ENCODE results near the gene BHMT.

Gene BHMT

DNA sequence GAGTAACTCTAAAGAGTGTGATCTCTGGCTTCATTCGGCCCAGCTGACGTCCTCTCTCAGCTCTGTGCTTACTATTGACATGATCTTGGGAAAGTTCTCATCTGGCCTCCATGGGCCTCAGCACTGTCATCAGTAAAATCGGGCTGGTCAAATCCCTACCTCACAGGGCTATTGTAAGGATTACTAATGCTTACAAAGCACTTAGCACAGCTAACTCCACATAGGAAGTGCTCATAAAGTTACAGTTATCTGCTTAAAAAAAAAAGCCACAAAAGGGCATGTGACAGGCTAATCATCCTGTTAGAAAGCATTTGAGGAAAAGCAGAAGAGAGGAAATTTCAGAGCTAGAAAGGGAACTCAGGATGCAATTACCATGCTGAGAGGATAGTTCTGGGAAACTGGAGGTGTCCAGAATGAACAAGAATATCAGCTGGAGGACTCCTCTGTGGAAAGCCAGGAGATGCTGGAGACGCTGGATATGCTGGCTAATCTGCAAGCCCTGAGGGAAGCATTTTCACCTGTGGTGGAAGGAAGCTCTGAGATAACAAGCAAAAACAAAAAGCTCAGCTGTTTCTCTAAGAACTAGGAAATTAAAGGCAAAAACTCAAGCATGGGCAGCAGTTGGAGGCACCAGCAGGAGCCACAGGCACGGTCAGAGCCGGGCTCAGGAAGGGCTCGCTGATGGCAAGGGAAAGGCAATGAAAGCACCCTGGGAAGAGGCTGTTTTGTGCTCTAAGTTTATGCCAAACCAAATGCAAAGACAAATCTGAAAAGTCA lies 4.4 kb upstream of the BHMT start:
- TF ChIP-seq, protein P1, sequence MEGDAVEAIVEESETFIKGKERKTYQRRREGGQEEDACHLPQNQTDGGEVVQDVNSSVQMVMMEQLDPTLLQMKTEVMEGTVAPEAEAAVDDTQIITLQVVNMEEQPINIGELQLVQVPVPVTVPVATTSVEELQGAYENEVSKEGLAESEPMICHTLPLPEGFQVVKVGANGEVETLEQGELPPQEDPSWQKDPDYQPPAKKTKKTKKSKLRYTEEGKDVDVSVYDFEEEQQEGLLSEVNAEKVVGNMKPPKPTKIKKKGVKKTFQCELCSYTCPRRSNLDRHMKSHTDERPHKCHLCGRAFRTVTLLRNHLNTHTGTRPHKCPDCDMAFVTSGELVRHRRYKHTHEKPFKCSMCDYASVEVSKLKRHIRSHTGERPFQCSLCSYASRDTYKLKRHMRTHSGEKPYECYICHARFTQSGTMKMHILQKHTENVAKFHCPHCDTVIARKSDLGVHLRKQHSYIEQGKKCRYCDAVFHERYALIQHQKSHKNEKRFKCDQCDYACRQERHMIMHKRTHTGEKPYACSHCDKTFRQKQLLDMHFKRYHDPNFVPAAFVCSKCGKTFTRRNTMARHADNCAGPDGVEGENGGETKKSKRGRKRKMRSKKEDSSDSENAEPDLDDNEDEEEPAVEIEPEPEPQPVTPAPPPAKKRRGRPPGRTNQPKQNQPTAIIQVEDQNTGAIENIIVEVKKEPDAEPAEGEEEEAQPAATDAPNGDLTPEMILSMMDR (IDR thresholded peaks at IDR 0.05; ENCODE audit: unreplicated experiment in 3 of 3) = no peak
- H3K27me3 Mint-ChIP-seq (ENCODE audit: low read depth) = peaks cover 61% of the 10 kb centered on the region
- no peaks in the 10 kb centered on the region for H3K4me1 Mint-ChIP-seq
- H3K9me3 Mint-ChIP-seq = peaks cover 2% of the 10 kb centered on the region
- H3K4me3 Mint-ChIP-seq = no peak overlapping the region
- no peaks in the 10 kb centered on the region for H3K36me3 Mint-ChIP-seq (ENCODE audit: low read depth)
- no peak overlapping the region for H3K27ac Mint-ChIP-seq

GRCh38 chr5:79108086-79108485 lies 3.5 kb upstream of the BHMT start:
- Mint-ChIP-seq H3K27me3 (ENCODE audit: low read depth) (peaks cover 70% of the 10 kb centered on the region), H3K36me3 (ENCODE audit: low read depth) (peaks cover 3% of the 10 kb centered on the region), H3K4me1 (no peaks in the 10 kb centered on the region), H3K4me3 (no peak overlapping the region), H3K9me3 (no peaks in the 10 kb centered on the region), H3K27ac (no peak overlapping the region)
- TF ChIP-seq, protein P1 (IDR thresholded peaks at IDR 0.05; ENCODE audit: unreplicated experiment in 3 of 3) = no peak

- TF ChIP-seq, protein P1 (IDR thresholded peaks at IDR 0.05; ENCODE audit: unreplicated experiment in 3 of 3) = no peak
- no peak overlapping the region for H3K4me3 Mint-ChIP-seq
- H3K27me3 Mint-ChIP-seq (ENCODE audit: low read depth) = peaks cover 77% of the 10 kb centered on the region
- H3K36me3 Mint-ChIP-seq (ENCODE audit: low read depth) = peaks cover 3% of the 10 kb centered on the region
- no peak overlapping the region for H3K27ac Mint-ChIP-seq
- no peaks in the 10 kb centered on the region for H3K4me1 Mint-ChIP-seq
- H3K9me3 Mint-ChIP-seq = no peaks in the 10 kb centered on the region
These were observed 2.8 kb upstream of the BHMT start for GRCh38 chr5:79108792-79109191.

GRCh38 chr5:79109527-79110492 lies 1.8 kb upstream of the BHMT start:
- H3K9me3 Mint-ChIP-seq = no peaks in the 10 kb centered on the region
- H3K4me3 Mint-ChIP-seq = no peak overlapping the region
- peaks cover 82% of the 10 kb centered on the region for H3K27me3 Mint-ChIP-seq (ENCODE audit: low read depth)
- TF ChIP-seq, protein P1 (IDR thresholded peaks at IDR 0.05; ENCODE audit: unreplicated experiment in 3 of 3) = peak in 2 of 3 experiments; percentile 31 to 49
- H3K4me1 Mint-ChIP-seq = no peaks in the 10 kb centered on the region
- no peak overlapping the region for H3K27ac Mint-ChIP-seq
- H3K36me3 Mint-ChIP-seq (ENCODE audit: low read depth) = peaks cover 3% of the 10 kb centered on the region

DNA sequence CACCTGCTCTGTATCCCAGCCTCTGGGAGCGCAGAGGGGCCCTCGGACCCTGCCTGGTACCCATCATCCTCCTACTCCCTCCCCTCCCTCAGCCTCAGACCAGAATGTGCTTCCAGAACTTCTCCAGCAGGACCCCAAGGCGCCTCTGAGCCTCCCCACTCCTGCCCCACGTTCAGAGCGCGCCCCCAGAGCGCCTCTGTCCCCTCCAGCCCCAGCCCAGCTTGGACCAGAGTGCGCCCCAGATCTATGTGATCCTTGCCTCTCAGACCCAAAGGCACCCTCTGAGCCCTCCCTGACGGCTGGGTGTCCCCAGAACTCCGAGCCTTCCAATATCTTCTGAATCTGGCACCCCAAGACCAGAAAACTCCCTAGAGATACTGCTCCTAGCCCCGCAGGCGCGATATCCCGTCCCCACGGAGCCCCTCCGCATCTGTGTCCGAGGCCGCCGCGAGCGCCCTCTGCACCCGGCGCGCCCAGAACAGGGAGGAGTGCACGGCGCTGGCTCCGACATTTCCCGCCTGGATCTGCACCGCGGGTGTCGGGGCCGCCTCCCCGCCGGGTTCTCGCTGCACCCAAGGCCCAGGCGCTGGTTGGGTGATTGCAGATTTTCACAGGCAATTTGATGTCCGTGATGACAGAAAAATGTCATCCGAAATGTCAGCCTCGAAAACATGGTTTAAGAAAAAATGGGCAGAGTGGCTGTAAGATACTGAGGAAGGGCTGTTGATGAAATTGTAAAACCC lies 522 bp downstream of the BHMT start:
- no peaks in the 10 kb centered on the region for H3K9me3 Mint-ChIP-seq

More for the DNA sequence above, 522 bp downstream of the BHMT start:
- TF ChIP-seq, protein P1 (IDR thresholded peaks at IDR 0.05; ENCODE audit: unreplicated experiment in 3 of 3) = no peak
- peak overlapping the region; percentile 72 to 84 (median 78) for H3K4me3 Mint-ChIP-seq
- no peak overlapping the region for H3K27ac Mint-ChIP-seq
- H3K4me1 Mint-ChIP-seq = no peaks in the 10 kb centered on the region
- H3K36me3 Mint-ChIP-seq (ENCODE audit: low read depth) = peaks cover 3% of the 10 kb centered on the region
- H3K27me3 Mint-ChIP-seq (ENCODE audit: low read depth) = peaks cover 89% of the 10 kb centered on the region
